Breast epithelium (tissue), 4 donors: ENCODE data around the gene B4GALNT1. TPM values are rescaled to one million over a fixed set of nuclear protein-coding genes. Genes with fewer than 3 reads are reported as not detected.

Experiments used
- DNase-seq, 2 donors: peaks; one replicate each; pipeline ENCODE4 v3.0.0-alpha.2; 2019; ENCODE audit warnings: low spot score in 2 of 2
- H3K27ac ChIP-seq, 2 donors: fragments of 200-600 bp; sonication (generic) in 1 of 2; one replicate each; pipeline ENCODE4 v1.5.1; 2016 to 2019; ENCODE audit warnings: mild to moderate bottlenecking in 1 of 2
- H3K27me3 ChIP-seq, 2 donors: fragments of 200-600 bp; sonication (generic) in 1 of 2; one replicate each; pipeline versions ENCODE4 v1.5.1 to v1.6.0; 2017 to 2019; ENCODE audit warnings: control low read depth in 1 of 2, mild to moderate bottlenecking in 1 of 2
- H3K36me3 ChIP-seq: fragments of 200-600 bp; one replicate; pipeline ENCODE4 v1.5.1; 2019
- H3K4me1 ChIP-seq, 2 donors: fragments of 200-600 bp; sonication (generic); one replicate each; pipeline ENCODE4 v1.5.1; 2016 to 2019; ENCODE audit warnings: control low read depth in 1 of 2
- H3K4me3 ChIP-seq, 3 donors: fragments of 200-600 bp; sonication (generic); 1 replicate in 2 of 3; 2 replicates in 1 of 3; pipeline ENCODE4 v1.5.1; 2016 to 2019; ENCODE audit warnings: mild to moderate bottlenecking in 3 of 3, moderate library complexity in 2 of 3
- H3K9me3 ChIP-seq, 2 donors: fragments of 200-600 bp; sonication (generic) in 1 of 2; one replicate each; pipeline ENCODE4 v1.5.1; 2016 to 2019; ENCODE audit warnings: control low read depth in 1 of 2
- POLR2A ChIP-seq: fragments of 450-650 bp; IDR thresholded peaks from one replicate; pipeline ENCODE4 v1.6.1; 2016; ENCODE audit warnings: antibody characterized with exemption, mild to moderate bottlenecking, moderate library complexity
- POLR2AphosphoS5 ChIP-seq, 3 donors: sonication (generic); formaldehyde crosslinking; IDR thresholded peaks; one replicate each; pipeline ENCODE4 v1.6.1; 2017; ENCODE audit warnings: antibody characterized with exemption in 3 of 3
- intact Hi-C: fragments of 100-400 bp; cut with DNase I; formaldehyde crosslinking; loops from one replicate; pipeline ENCODE4 v1.15.1; 2023; ENCODE audit warnings: low total_unique reads
- total RNA-seq, 3 donors: library from RNA; depleted of rRNA; stranded (reverse); fragments of >200 nt; gene quantifications; one replicate each; pipeline ENCODE4 v1.1.0, GENCODE V29; 2016
- TF ChIP-seq, protein P1 (sequence below), 3 donors: fragments of 450-650 bp; IDR thresholded peaks; one replicate each; pipeline ENCODE4 v1.5.1; 2016 to 2017; ENCODE audit warnings: antibody characterized with exemption in 3 of 3, mild to moderate bottlenecking in 3 of 3, moderate library complexity in 3 of 3

B4GALNT1 gene
- total RNA-seq, 3 donors from 2014 or later: 1.1 to 2.6 (median 1.2) TPM

DNA sequence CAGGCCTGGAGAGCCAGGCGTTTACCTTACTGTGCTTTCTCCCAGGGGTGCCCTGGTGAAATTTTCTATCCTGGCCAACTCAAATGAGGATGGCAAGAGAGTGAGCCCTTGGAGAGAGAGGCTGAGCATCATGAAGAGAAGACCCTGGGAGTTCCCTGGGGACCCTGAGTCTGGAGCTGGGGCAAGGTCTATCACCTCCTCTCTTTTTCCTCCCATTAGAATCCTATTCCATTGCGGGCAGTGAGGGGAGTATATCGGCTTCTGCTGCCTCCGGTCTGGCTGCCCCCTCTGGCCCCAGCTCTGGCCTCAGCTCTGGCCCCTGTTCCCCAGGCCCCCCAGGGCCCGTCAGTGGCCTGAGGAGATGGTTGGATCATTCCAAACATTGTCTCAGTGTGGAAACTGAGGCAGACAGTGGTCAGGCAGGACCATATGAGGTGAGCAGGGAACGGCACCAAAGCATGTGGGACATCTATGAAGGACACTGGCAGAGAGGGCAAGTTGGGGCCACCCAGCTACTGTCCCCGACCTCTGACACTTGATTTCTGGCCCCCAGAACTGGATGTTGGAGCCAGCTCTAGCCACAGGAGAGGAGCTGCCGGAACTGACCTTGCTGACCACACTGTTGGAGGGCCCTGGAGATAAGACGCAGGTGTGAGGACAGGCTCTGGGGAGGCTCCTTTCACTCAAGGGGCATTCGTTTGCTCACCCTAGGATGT is 20.1 kb downstream of the B4GALNT1 start:
- Histone ChIP-seq H3K4me1 (no peaks in the 10 kb centered on the region), H3K27ac (peak overlapping the region in 1 of 2 donors; percentile 25), H3K27me3 (no peaks in the 10 kb centered on the region), H3K36me3 (no peaks in the 10 kb centered on the region), H3K9me3 (no peaks in the 10 kb centered on the region), H3K4me3 (peak overlapping the region in 1 of 3 donors; percentile 90)
- TF ChIP-seq POLR2A (no peak), POLR2AphosphoS5 (IDR thresholded peaks at IDR 0.05) (no peak)
- TF ChIP-seq, protein P1, sequence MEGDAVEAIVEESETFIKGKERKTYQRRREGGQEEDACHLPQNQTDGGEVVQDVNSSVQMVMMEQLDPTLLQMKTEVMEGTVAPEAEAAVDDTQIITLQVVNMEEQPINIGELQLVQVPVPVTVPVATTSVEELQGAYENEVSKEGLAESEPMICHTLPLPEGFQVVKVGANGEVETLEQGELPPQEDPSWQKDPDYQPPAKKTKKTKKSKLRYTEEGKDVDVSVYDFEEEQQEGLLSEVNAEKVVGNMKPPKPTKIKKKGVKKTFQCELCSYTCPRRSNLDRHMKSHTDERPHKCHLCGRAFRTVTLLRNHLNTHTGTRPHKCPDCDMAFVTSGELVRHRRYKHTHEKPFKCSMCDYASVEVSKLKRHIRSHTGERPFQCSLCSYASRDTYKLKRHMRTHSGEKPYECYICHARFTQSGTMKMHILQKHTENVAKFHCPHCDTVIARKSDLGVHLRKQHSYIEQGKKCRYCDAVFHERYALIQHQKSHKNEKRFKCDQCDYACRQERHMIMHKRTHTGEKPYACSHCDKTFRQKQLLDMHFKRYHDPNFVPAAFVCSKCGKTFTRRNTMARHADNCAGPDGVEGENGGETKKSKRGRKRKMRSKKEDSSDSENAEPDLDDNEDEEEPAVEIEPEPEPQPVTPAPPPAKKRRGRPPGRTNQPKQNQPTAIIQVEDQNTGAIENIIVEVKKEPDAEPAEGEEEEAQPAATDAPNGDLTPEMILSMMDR (IDR thresholded peaks at IDR 0.05): no peak
- intact Hi-C loops: no loop called here
- no peak for DNase-seq

DNA sequence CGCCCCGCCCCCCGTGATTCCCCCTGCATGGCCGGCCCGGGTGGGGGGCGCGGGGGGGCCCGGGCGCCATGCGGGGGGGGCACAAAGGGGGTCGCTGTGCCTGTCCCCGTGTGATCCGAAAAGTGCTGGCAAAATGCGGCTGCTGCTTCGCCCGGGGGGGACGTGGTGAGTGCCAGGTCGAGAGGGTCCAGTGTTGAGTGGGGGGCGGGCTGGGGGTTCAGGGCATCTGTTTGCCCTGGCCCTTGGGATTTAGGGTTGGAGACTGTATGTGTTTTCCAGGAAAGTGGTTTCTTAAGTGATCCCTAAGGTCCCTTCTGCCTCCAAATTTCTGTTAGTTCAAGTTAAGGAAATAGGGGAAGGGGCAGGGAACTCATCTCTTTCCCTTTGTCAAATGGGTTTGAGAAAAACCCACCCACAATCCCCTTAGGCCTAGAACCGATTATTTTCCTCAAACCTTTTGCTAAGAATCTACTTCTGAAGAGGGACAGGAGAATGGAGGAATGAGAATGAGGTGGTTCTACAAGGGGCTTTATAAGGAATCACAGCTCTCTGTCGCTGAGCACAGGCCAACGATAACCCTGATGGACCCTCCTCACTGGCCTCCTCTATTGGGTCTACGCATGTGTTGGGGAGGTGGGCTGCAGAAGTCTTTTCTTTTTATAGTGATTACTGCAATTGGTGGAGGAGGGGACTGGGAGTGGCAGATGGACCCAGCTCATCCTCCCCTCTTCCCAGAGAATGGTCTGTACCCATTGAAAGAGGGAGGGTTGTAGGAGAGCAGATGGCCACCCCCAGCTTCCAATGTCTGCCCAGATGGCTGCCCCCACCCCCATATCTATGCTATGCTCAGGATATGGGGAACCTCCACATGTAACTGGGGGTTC is 20.9 kb downstream of the B4GALNT1 start:
- H3K4me1 ChIP-seq: no peaks in the 10 kb centered on the region
- TF ChIP-seq, protein P1 (IDR thresholded peaks at IDR 0.05): no peak
- TF ChIP-seq POLR2AphosphoS5 (IDR thresholded peaks at IDR 0.05): no peak
- no peak for TF ChIP-seq POLR2A
- no peaks in the 10 kb centered on the region for H3K36me3 ChIP-seq
- peak overlapping the region; percentile 57 to 90 (median 77) for H3K4me3 ChIP-seq
- H3K27me3 ChIP-seq: no peaks in the 10 kb centered on the region
- no peaks in the 10 kb centered on the region for H3K9me3 ChIP-seq
- peak overlapping the region; percentile 85 to 96 for H3K27ac ChIP-seq
- no peak for DNase-seq
- intact Hi-C loops: no loop called here

DNA sequence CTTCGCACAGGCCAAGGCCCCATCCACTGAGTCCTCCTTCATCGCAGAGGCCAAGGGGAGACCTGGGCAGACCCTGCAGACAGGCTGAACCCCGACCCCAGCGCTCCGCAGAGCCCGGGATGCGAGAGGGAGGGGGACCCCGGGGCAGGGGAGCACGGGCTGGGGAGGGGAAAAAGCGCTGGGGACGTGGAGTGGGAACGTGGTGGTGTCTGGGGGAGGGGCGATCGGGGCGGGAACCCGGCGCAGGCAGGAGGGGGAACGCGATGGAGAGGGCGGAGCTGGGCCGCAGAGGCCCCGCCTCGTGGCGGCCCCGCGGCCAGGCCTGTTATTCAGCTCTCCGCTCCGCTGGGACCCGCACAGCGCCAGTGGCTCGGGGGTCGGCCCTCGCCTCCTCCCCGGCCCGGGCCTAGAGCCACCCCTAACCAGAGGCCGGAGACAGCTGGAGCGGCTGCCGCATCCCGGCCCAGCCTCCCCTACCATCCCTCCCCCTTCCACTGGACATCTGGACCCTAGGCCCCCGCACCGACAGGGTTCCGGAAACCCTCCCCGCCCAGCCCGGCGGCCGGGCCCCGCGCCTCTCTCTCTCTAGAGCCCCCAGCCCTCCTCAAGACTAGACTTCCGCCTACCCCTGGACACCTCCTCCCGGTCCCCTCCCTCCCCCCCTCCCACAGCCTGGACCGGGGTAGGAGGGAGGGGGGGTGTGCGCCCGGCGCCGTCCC is 21.7 kb downstream of the B4GALNT1 start, which contains the start of gene ARHGEF25:
TSS of gene ARHGEF25 (plus strand) at position 328 of the 719 bp plus-strand sequence. CDS start 460 bp downstream, outside the sequence.
- no peaks in the 10 kb centered on the region for H3K36me3 ChIP-seq
- intact Hi-C loops: no loop called here
- peak within 1 kb of the TSS; percentile 57 to 90 (median 77) for H3K4me3 ChIP-seq
- DNase-seq: peak in 1 of 2 donors; percentile 56
- no peaks in the 10 kb centered on the region for H3K9me3 ChIP-seq
- TF ChIP-seq, protein P1 (IDR thresholded peaks at IDR 0.05): no peak
- TF ChIP-seq POLR2A (peak; percentile 44), POLR2AphosphoS5 (IDR thresholded peaks at IDR 0.05) (peak in 2 of 3 donors; percentile 10 to 14)
- H3K27me3 ChIP-seq: no peaks in the 10 kb centered on the region
- H3K4me1 ChIP-seq: no peaks in the 10 kb centered on the region
- peak within 1 kb of the TSS; percentile 85 to 96 for H3K27ac ChIP-seq

DNA sequence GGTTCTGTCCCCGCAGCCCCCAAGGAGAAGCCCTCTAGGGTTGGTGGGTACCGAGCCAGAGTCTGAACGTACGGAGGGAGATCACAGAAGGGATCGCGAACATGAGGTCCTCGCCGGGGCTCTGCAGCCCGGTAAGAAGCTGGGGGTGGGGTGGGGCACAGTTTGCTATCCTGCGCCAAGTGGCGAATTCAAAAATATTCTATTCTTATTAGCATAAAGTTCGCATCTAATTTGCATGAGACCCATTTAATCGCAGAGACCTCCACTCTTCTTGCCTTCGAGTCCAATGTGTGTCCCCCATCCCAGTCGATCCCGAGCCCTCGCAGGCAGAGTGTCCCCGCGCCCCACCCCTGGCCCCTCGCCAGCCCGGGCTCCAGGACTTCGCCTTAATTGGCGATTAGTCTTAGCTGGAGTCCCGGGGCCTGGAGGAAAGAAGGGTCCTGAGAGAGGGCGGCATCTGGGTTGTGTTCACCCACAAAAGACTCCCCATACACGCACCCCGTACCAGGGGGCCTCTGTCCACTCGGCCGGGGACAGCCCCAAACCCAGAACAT is 22.4 kb downstream of the B4GALNT1 start:
- TF ChIP-seq POLR2AphosphoS5 (IDR thresholded peaks at IDR 0.05): no peak
- Histone ChIP-seq H3K4me3 (peak overlapping the region; percentile 57 to 90 (median 77)), H3K27me3 (no peaks in the 10 kb centered on the region), H3K36me3 (no peaks in the 10 kb centered on the region), H3K27ac (peak overlapping the region; percentile 85 to 96), H3K4me1 (no peaks in the 10 kb centered on the region), H3K9me3 (no peaks in the 10 kb centered on the region)
- intact Hi-C loops: no loop called here
- peak; percentile 44 to 61 for DNase-seq
